GM23338 (cell line): ENCODE results near the gene HSPE1. TPM values are rescaled to one million over a fixed set of nuclear protein-coding genes. Genes with fewer than 3 reads are reported as not detected.

Source experiments
- ATAC-seq: fragments of 200-7000 bp; cut with Tn5 transposase; 3 replicates; pipeline ENCODE4 v1.9.1; 2020
- DNase-seq: peaks from one replicate; pipeline ENCODE4 v3.0.0-alpha.2; 2015; ENCODE audit warnings: low spot score
- H2AFZ ChIP-seq: fragments of 200-600 bp; sonication (generic); 2 replicates; pipeline ENCODE4 v1.8.0; 2016; ENCODE audit warnings: antibody characterized with exemption, mild to moderate bottlenecking, moderate library complexity
- H3F3A ChIP-seq: fragments of 200-600 bp; sonication (generic); replicated peaks from 2 replicates; pipeline ENCODE4 v1.8.0; 2017; ENCODE audit warnings: antibody characterized with exemption, mixed run types, low read depth
- H3K27ac ChIP-seq: fragments of 200-600 bp; sonication (generic); 2 replicates; pipeline ENCODE4 v1.6.1; 2016; ENCODE audit warnings: low read depth
- H3K27me3 ChIP-seq: fragments of 200-600 bp; sonication (generic); 2 replicates; pipeline ENCODE4 v1.8.0; 2016; ENCODE audit warnings: mild to moderate bottlenecking, mixed run types, moderate library complexity; ENCODE audit not compliant: insufficient read depth
- H3K36me3 ChIP-seq: fragments of 200-600 bp; sonication (generic); 2 replicates; pipeline ENCODE4 v1.8.0; 2016; ENCODE audit warnings: mild to moderate bottlenecking; ENCODE audit not compliant: insufficient read depth
- H3K4me1 ChIP-seq: fragments of 200-600 bp; sonication (generic); 2 replicates; pipeline ENCODE4 v1.8.0; 2016; ENCODE audit warnings: mild to moderate bottlenecking, moderate library complexity; ENCODE audit not compliant: insufficient read depth
- H3K4me2 ChIP-seq: fragments of 200-600 bp; sonication (generic); 2 replicates; pipeline ENCODE4 v1.7.1; 2017; ENCODE audit warnings: mixed run types
- H3K4me3 ChIP-seq: fragments of 200-600 bp; sonication (generic); 2 replicates; pipeline ENCODE4 v1.6.1; 2016; ENCODE audit warnings: mixed run types
- H3K79me2 ChIP-seq: fragments of 200-600 bp; sonication (generic); replicated peaks from 2 replicates; pipeline ENCODE4 v1.8.0; 2017; ENCODE audit warnings: mild to moderate bottlenecking; ENCODE audit not compliant: insufficient read depth
- H3K9me2 ChIP-seq: fragments of 200-600 bp; sonication (generic); 2 replicates; pipeline ENCODE4 v1.8.0; 2017; ENCODE audit not compliant: insufficient read depth
- H4K20me1 ChIP-seq: fragments of 200-600 bp; sonication (generic); replicated peaks from 2 replicates; pipeline ENCODE4 v1.8.0; 2017; ENCODE audit warnings: mild to moderate bottlenecking; ENCODE audit not compliant: insufficient read depth
- H3K27ac Mint-ChIP-seq: 2 replicates; pipeline ENCODE4 v1.8.0; 2020; ENCODE audit warnings: inconsistent platforms, mild to moderate bottlenecking, moderate library complexity, mixed read lengths
- H3K27me3 Mint-ChIP-seq: 3 replicates; pipeline ENCODE4 v1.8.0; 2022; ENCODE audit warnings: low read depth, mild to moderate bottlenecking, moderate library complexity, mixed read lengths, inconsistent platforms; ENCODE audit not compliant: insufficient read depth, poor library complexity
- H3K36me3 Mint-ChIP-seq: 3 replicates; pipeline ENCODE4 v1.8.0; 2021; ENCODE audit warnings: low read depth, mild to moderate bottlenecking, inconsistent platforms, moderate library complexity, mixed read lengths
- H3K4me1 Mint-ChIP-seq: 3 replicates; pipeline ENCODE4 v1.8.0; 2020; ENCODE audit warnings: mild to moderate bottlenecking, inconsistent platforms, mixed read lengths
- H3K4me3 Mint-ChIP-seq: 3 replicates; pipeline ENCODE4 v1.8.0; 2021; ENCODE audit warnings: moderate library complexity, mild to moderate bottlenecking, inconsistent platforms, mixed read lengths
- H3K9me3 Mint-ChIP-seq: 3 replicates; pipeline ENCODE4 v1.8.0; 2020; ENCODE audit warnings: moderate library complexity, mild to moderate bottlenecking, inconsistent platforms, mixed read lengths
- CREB1 ChIP-seq: fragments of 250-450 bp; sonication (Bioruptor Pico); IDR thresholded peaks from 2 replicates; pipeline ENCODE4 v1.5.0; 2020; ENCODE audit warnings: low read depth, mild to moderate bottlenecking, moderate library complexity
- EZH2 ChIP-seq: fragments of 200-600 bp; sonication (generic); IDR thresholded peaks from one replicate; pipeline ENCODE4 v1.8.0; 2017; ENCODE audit warnings: antibody characterized with exemption, mild to moderate bottlenecking, low read depth; ENCODE audit not compliant: unreplicated experiment
- EZH2phosphoT487 ChIP-seq: fragments of 200-600 bp; sonication (generic); IDR thresholded peaks from one replicate; pipeline ENCODE4 v1.8.1; 2018; ENCODE audit warnings: antibody characterized with exemption; ENCODE audit not compliant: unreplicated experiment
- JUNB ChIP-seq: IDR thresholded peaks from one replicate; pipeline ENCODE4 v1.6.1; 2016; ENCODE audit warnings: antibody characterized with exemption; ENCODE audit not compliant: unreplicated experiment
- NANOG ChIP-seq: IDR thresholded peaks from 2 replicates; pipeline ENCODE4 v1.6.1; 2016; ENCODE audit warnings: antibody characterized with exemption, borderline replicate concordance
- POLR2AphosphoS5 ChIP-seq: IDR thresholded peaks from 2 replicates; pipeline ENCODE4 v1.6.1; 2016; ENCODE audit warnings: antibody characterized with exemption, low read depth
- STAT1 ChIP-seq: IDR thresholded peaks from one replicate; pipeline ENCODE4 v1.6.1; 2016; ENCODE audit warnings: antibody characterized with exemption; ENCODE audit not compliant: unreplicated experiment
- ZNF114 ChIP-seq: fragments of 250-450 bp; sonication (Bioruptor Pico); IDR thresholded peaks from 2 replicates; pipeline ENCODE4 v1.5.0; 2020; ENCODE audit warnings: mild to moderate bottlenecking, moderate library complexity
- ZNF331 ChIP-seq: fragments of 250-450 bp; sonication (Bioruptor Pico); IDR thresholded peaks from 2 replicates; pipeline ENCODE4 v1.5.0; 2020; ENCODE audit warnings: low read depth, mild to moderate bottlenecking, moderate library complexity
- ZNF462 ChIP-seq: fragments of 250-450 bp; sonication (Bioruptor Pico); IDR thresholded peaks from 2 replicates; pipeline ENCODE4 v1.5.0; 2020; ENCODE audit warnings: mild to moderate bottlenecking, moderate library complexity
- polyA plus RNA-seq: library from polyadenylated mRNA; unstranded; fragments of >200 nt; fragmentation: Nextera tagmentation; extraction: Ambion mirVana; gene quantifications from 2 replicates; pipeline ENCODE4 v1.2.1, GENCODE V29; 2016
- total RNA-seq: library from RNA; depleted of rRNA; stranded (reverse); fragments of >200 nt; shearing (Covaris generic); gene quantifications from 2 replicates; pipeline ENCODE4 v1.2.3, GENCODE V29; 2014
- TF ChIP-seq, protein P1 (sequence below), 2 experiments: fragments of 200-600 bp in 1 of 2; sonication (generic) in 1 of 2; conservative IDR thresholded peaks; 2 replicates each; pipeline versions ENCODE4 v1.5.1 to v1.6.1; 2016 to 2017; ENCODE audit warnings: antibody characterized with exemption in 2 of 2, low read depth in 2 of 2, mild to moderate bottlenecking in 2 of 2, moderate library complexity in 1 of 2
- TF ChIP-seq, protein P2 (sequence below): IDR thresholded peaks from one replicate; pipeline ENCODE4 v1.6.1; 2018; ENCODE audit warnings: antibody characterized with exemption; ENCODE audit not compliant: unreplicated experiment
- TF ChIP-seq, protein P3 (sequence below): IDR thresholded peaks from 2 replicates; pipeline ENCODE4 v1.6.1; 2016; ENCODE audit warnings: antibody characterized with exemption

HSPE1 gene
- total and polyA plus RNA-seq, 2 experiments from 2014 or later = 328 to 1,529 TPM

DNA sequence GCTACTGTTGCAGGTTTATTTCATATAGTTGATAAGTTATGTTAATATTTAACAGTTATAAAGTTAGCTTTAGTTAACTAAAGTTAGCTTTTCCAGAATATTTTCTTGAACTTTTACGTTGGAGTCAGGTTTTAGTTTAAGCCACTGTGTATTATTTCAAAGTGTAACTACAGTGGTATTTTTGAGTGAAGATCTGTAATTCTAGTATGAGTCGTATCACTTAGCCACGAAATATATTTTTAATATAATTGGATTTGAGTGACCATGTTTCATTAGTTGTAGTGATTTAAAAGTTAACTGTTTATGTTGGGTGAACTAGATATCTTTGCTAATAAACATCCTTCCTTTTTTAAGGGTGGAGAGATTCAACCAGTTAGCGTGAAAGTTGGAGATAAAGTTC lies 2.5 kb downstream of the HSPE1 start:
- Mint-ChIP-seq H3K9me3 (peaks cover 9% of the 10 kb centered on the region; the same call in 2 of the 3 replicates), H3K4me1 (peaks cover 17% of the 10 kb centered on the region), H3K27me3 (peaks cover 5% of the 10 kb centered on the region), H3K27ac (no peak overlapping the region), H3K36me3 (peaks cover 66% of the 10 kb centered on the region), H3K4me3 (peak overlapping the region; percentile 96)
- Histone ChIP-seq H3K36me3 (peaks cover 31% of the 10 kb centered on the region), H4K20me1 (peaks cover 16% of the 10 kb centered on the region), H3K27me3 (no peaks in the 10 kb centered on the region), H3K4me1 (peaks cover 15% of the 10 kb centered on the region), H3K27ac (peak overlapping the region; percentile 4), H3K4me2 (peak overlapping the region; percentile 94), H3K4me3 (peak overlapping the region; percentile 84; the same call in 1 of the 2 replicates), H3K79me2 (peaks cover 55% of the 10 kb centered on the region), H3K9me2 (no peaks in the 10 kb centered on the region), H3F3A (peaks cover 17% of the 10 kb centered on the region; the same call in 1 of the 2 replicates), H2AFZ (no peak overlapping the region)
- TF ChIP-seq ZNF114 (CRISPR knock-in tag) (no peak), STAT1 (no peak), EZH2 (no peak), EZH2phosphoT487 (no peak), NANOG (no peak), CREB1 (CRISPR knock-in tag) (no peak), JUNB (no peak), ZNF462 (CRISPR knock-in tag) (no peak), ZNF331 (CRISPR knock-in tag) (no peak), POLR2AphosphoS5 (no peak)
- TF ChIP-seq, protein P1, sequence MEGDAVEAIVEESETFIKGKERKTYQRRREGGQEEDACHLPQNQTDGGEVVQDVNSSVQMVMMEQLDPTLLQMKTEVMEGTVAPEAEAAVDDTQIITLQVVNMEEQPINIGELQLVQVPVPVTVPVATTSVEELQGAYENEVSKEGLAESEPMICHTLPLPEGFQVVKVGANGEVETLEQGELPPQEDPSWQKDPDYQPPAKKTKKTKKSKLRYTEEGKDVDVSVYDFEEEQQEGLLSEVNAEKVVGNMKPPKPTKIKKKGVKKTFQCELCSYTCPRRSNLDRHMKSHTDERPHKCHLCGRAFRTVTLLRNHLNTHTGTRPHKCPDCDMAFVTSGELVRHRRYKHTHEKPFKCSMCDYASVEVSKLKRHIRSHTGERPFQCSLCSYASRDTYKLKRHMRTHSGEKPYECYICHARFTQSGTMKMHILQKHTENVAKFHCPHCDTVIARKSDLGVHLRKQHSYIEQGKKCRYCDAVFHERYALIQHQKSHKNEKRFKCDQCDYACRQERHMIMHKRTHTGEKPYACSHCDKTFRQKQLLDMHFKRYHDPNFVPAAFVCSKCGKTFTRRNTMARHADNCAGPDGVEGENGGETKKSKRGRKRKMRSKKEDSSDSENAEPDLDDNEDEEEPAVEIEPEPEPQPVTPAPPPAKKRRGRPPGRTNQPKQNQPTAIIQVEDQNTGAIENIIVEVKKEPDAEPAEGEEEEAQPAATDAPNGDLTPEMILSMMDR (conservative IDR thresholded peaks at IDR 0.05; ENCODE audit: low read depth in 2 of 2) = no peak
- TF ChIP-seq, protein P2, sequence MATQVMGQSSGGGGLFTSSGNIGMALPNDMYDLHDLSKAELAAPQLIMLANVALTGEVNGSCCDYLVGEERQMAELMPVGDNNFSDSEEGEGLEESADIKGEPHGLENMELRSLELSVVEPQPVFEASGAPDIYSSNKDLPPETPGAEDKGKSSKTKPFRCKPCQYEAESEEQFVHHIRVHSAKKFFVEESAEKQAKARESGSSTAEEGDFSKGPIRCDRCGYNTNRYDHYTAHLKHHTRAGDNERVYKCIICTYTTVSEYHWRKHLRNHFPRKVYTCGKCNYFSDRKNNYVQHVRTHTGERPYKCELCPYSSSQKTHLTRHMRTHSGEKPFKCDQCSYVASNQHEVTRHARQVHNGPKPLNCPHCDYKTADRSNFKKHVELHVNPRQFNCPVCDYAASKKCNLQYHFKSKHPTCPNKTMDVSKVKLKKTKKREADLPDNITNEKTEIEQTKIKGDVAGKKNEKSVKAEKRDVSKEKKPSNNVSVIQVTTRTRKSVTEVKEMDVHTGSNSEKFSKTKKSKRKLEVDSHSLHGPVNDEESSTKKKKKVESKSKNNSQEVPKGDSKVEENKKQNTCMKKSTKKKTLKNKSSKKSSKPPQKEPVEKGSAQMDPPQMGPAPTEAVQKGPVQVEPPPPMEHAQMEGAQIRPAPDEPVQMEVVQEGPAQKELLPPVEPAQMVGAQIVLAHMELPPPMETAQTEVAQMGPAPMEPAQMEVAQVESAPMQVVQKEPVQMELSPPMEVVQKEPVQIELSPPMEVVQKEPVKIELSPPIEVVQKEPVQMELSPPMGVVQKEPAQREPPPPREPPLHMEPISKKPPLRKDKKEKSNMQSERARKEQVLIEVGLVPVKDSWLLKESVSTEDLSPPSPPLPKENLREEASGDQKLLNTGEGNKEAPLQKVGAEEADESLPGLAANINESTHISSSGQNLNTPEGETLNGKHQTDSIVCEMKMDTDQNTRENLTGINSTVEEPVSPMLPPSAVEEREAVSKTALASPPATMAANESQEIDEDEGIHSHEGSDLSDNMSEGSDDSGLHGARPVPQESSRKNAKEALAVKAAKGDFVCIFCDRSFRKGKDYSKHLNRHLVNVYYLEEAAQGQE = no peak
- TF ChIP-seq, protein P3, sequence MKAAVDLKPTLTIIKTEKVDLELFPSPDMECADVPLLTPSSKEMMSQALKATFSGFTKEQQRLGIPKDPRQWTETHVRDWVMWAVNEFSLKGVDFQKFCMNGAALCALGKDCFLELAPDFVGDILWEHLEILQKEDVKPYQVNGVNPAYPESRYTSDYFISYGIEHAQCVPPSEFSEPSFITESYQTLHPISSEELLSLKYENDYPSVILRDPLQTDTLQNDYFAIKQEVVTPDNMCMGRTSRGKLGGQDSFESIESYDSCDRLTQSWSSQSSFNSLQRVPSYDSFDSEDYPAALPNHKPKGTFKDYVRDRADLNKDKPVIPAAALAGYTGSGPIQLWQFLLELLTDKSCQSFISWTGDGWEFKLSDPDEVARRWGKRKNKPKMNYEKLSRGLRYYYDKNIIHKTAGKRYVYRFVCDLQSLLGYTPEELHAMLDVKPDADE = no peak
- DNase-seq (no peak), ATAC-seq (no peak)
